ENCODE data around the gene AHR.

- TF ChIP-seq, protein P1, sequence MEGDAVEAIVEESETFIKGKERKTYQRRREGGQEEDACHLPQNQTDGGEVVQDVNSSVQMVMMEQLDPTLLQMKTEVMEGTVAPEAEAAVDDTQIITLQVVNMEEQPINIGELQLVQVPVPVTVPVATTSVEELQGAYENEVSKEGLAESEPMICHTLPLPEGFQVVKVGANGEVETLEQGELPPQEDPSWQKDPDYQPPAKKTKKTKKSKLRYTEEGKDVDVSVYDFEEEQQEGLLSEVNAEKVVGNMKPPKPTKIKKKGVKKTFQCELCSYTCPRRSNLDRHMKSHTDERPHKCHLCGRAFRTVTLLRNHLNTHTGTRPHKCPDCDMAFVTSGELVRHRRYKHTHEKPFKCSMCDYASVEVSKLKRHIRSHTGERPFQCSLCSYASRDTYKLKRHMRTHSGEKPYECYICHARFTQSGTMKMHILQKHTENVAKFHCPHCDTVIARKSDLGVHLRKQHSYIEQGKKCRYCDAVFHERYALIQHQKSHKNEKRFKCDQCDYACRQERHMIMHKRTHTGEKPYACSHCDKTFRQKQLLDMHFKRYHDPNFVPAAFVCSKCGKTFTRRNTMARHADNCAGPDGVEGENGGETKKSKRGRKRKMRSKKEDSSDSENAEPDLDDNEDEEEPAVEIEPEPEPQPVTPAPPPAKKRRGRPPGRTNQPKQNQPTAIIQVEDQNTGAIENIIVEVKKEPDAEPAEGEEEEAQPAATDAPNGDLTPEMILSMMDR (IDR thresholded peaks at IDR 0.05), result no peak
- TF ChIP-seq POLR2AphosphoS5 (IDR thresholded peaks at IDR 0.05), result no peak
- TF ChIP-seq POLR2A (IDR thresholded peaks at IDR 0.05), result no peak
- TF ChIP-seq EP300 (IDR thresholded peaks at IDR 0.05), result no peak
Observed at GRCh38 chr7:17340655-17341054, 42.2 kb downstream of the AHR start.

Data from stomach (tissue), 4 donors.